ENCODE results near the gene CALD1. TPM values are rescaled to one million over a fixed set of nuclear protein-coding genes. Genes with fewer than 3 reads are reported as not detected.
A peak's percentile ranks its signal among the peaks of the same experiment; 100 is the strongest.

The CALD1 gene
- total and polyA plus RNA-seq, 11 donors, result 89.6 to 186 (median 125) TPM

GRCh38 chr7:134835463-134835823, 56.0 kb downstream of the CALD1 start:
- TF ChIP-seq, protein P1, sequence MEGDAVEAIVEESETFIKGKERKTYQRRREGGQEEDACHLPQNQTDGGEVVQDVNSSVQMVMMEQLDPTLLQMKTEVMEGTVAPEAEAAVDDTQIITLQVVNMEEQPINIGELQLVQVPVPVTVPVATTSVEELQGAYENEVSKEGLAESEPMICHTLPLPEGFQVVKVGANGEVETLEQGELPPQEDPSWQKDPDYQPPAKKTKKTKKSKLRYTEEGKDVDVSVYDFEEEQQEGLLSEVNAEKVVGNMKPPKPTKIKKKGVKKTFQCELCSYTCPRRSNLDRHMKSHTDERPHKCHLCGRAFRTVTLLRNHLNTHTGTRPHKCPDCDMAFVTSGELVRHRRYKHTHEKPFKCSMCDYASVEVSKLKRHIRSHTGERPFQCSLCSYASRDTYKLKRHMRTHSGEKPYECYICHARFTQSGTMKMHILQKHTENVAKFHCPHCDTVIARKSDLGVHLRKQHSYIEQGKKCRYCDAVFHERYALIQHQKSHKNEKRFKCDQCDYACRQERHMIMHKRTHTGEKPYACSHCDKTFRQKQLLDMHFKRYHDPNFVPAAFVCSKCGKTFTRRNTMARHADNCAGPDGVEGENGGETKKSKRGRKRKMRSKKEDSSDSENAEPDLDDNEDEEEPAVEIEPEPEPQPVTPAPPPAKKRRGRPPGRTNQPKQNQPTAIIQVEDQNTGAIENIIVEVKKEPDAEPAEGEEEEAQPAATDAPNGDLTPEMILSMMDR (IDR thresholded peaks at IDR 0.05), result no peak
- Histone ChIP-seq H3K4me3 (no peak overlapping the region), H3K4me1 (peaks cover 0 to 87% (median 35%) of the 10 kb centered on the region in 12 donors)

GRCh38 chr7:134836447-134836846, 57.0 kb downstream of the CALD1 start:
- peaks cover 0 to 6% (median 0%) of the 10 kb centered on the region in 9 donors for H3K36me3 ChIP-seq
- ATAC-seq (peak; percentile 23 to 63 (median 58)), DNase-seq (peak in 2 of 5 donors; percentile 37 to 43)
- TF ChIP-seq POLR2A (IDR thresholded peaks at IDR 0.05), result no peak
- TF ChIP-seq, protein P1 (IDR thresholded peaks at IDR 0.05), result no peak
- peak overlapping the region in 1 of 12 donors; percentile 6 for H3K4me3 ChIP-seq
- intact Hi-C loops (cut with DNase I), result loop anchor here in 5 of 10 donors (5.0 to 10.0 kb wide), 5 partner anchors 46 to 142 kb away; no protein-coding TSS in a partner anchor
- peaks cover 0 to 80% (median 36%) of the 10 kb centered on the region in 12 donors for H3K4me1 ChIP-seq
- H3K27ac ChIP-seq, result peak overlapping the region; percentile 41 to 87 (median 62)
- WGBS, 4 donors, result 57 to 63% (median 59%) methylated on average over 6 of the region's 6 CpGs
- no peaks in the 10 kb centered on the region for H3K9me3 ChIP-seq
- H3K27me3 ChIP-seq, result no peaks in the 10 kb centered on the region

More at GRCh38 chr7:134835463-134835823, 56.0 kb downstream of the CALD1 start:
- intact Hi-C loops (cut with DNase I), result loop anchor here in 5 of 10 donors (5.0 to 10.0 kb wide), 5 partner anchors 47 to 141 kb away; no protein-coding TSS in a partner anchor
- 76 to 79% (median 77%) methylated on average over 4 of the region's 4 CpGs for WGBS, 4 donors
- peaks cover 0 to 8% (median 0%) of the 10 kb centered on the region in 9 donors for H3K36me3 ChIP-seq
- no peaks in the 10 kb centered on the region for H3K9me3 ChIP-seq
- H3K27ac ChIP-seq, result peak overlapping the region; percentile 41 to 87 (median 62)
- H3K27me3 ChIP-seq, result no peaks in the 10 kb centered on the region
- DNase-seq, result no peak
- ATAC-seq, result no peak

DNA sequence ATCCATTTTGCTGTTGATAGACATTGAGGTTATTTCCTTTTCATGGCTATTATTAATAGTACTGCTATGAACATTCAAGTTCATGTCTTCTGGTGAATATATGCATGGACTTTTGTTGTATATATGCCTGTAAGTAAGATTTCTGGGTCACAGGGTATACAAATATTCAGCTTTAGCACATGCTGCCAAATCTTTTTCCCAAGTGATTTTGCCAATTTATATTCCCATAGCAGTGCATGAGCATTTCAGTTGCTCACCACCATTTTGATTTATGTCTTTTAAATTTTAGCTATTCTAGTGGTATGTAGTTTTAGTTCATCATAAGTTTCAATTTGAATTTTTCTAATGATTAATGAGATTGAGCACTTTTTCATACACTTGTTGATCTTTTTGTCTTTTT, 59.9 kb downstream of the CALD1 start:
- intact Hi-C loops (cut with DNase I), result loop anchor here in 5 of 10 donors (5.0 to 10.0 kb wide), 5 partner anchors 43 to 144 kb away; no protein-coding TSS in a partner anchor
- no peak for TF ChIP-seq POLR2A (IDR thresholded peaks at IDR 0.05)
- TF ChIP-seq, protein P1 (IDR thresholded peaks at IDR 0.05), result no peak
- DNase-seq, result no peak
- peaks cover 0 to 7% (median 4%) of the 10 kb centered on the region in 9 donors for H3K36me3 ChIP-seq
- H3K4me1 ChIP-seq, result peaks cover 0 to 81% (median 48%) of the 10 kb centered on the region in 12 donors
- no peaks in the 10 kb centered on the region for H3K27me3 ChIP-seq
- no peak overlapping the region for H3K4me3 ChIP-seq
- H3K27ac ChIP-seq, result peak overlapping the region in 4 of 12 donors; percentile 18 to 50 (median 22)
- no peak for ATAC-seq
- no peaks in the 10 kb centered on the region for H3K9me3 ChIP-seq

- no peak for DNase-seq
- no peaks in the 10 kb centered on the region for H3K9me3 ChIP-seq
- ATAC-seq, result peak; percentile 38 to 66 (median 51)
- peaks cover 0 to 30% (median 20%) of the 10 kb centered on the region in 9 donors for H3K36me3 ChIP-seq
- intact Hi-C loops (cut with DNase I), result loop anchor here in 1 of 10 donors (5.0 kb wide), 1 partner anchor 60 kb away; no protein-coding TSS in a partner anchor
- TF ChIP-seq, protein P1 (IDR thresholded peaks at IDR 0.05), result no peak
- no peak for TF ChIP-seq POLR2A (IDR thresholded peaks at IDR 0.05)
- H3K4me3 ChIP-seq, result no peak overlapping the region
- peaks cover 0 to 83% (median 50%) of the 10 kb centered on the region in 12 donors for H3K4me1 ChIP-seq
- peak overlapping the region in 11 of 12 donors; percentile 3 to 77 (median 65) for H3K27ac ChIP-seq
- H3K27me3 ChIP-seq, result no peaks in the 10 kb centered on the region
These were observed 62.6 kb downstream of the CALD1 start for GRCh38 chr7:134842062-134842461.
